Brain pericyte (primary cell): ENCODE results near the gene PRKACB.
"Not testable (repeated sequence)": the region's sequence is repeated elsewhere in the genome, so short reads cannot be mapped to it uniquely, and the experiment has no call there.

ENCODE experiments used
- DNase-seq: peaks from one replicate; pipeline ENCODE4 v3.0.0-alpha.2; 2012; ENCODE audit warnings: low read depth, low spot score

PRKACB gene

GRCh38 chr1:84267476-84267875 is 123.4 kb downstream of the PRKACB start:
- DNase-seq: no peak

GRCh38 chr1:84268346-84268745 is 124.3 kb downstream of the PRKACB start:
- no peak for DNase-seq

- no peak for DNase-seq
Measured at GRCh38 chr1:84269306-84269705, 125.2 kb downstream of the PRKACB start.

GRCh38 chr1:84271441-84272151 is 127.5 kb downstream of the PRKACB start:
- DNase-seq: no peak

- DNase-seq: no peak
Measured at GRCh38 chr1:84272401-84272800, 128.3 kb downstream of the PRKACB start.

- no peak for DNase-seq
Measured at GRCh38 chr1:84277343-84278059, 133.4 kb downstream of the PRKACB start.

GRCh38 chr1:84278905-84279304 is 134.8 kb downstream of the PRKACB start:
- no peak for DNase-seq

GRCh38 chr1:84280912-84281311 is 136.8 kb downstream of the PRKACB start:
- DNase-seq: no peak

- no peak for DNase-seq
Measured at GRCh38 chr1:84282780-84283333, 138.8 kb downstream of the PRKACB start.

- no peak for DNase-seq
Measured at GRCh38 chr1:84283381-84283780, 139.3 kb downstream of the PRKACB start.

GRCh38 chr1:84286071-84286470 is 142.0 kb downstream of the PRKACB start:
- no peak for DNase-seq

GRCh38 chr1:84287389-84287788 is 143.3 kb downstream of the PRKACB start:
- DNase-seq: not testable (repeated sequence)
